ENCODE measurements around the gene SCG3.

Gene SCG3

DNA sequence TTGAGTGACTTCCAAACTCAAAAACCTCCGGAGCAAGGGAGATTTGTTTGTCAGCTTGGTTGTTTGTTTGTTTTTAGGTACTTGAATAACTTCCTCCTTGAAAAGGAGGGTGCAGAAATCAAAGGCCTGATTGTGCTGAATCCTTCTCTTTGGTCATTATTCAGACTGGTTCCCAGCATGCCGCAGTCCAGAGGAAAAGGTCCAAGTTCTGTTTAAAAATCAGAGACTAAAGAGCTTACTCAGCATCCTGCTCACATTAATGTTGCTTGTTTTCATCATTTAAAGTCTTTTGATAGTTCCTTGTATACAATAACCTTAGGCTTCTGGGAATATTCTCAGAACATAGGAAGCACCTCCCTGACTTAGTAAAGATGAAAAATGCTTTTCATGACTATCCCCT is 982 bp upstream of the SCG3 start:
- no peak for DNase-seq

DNA sequence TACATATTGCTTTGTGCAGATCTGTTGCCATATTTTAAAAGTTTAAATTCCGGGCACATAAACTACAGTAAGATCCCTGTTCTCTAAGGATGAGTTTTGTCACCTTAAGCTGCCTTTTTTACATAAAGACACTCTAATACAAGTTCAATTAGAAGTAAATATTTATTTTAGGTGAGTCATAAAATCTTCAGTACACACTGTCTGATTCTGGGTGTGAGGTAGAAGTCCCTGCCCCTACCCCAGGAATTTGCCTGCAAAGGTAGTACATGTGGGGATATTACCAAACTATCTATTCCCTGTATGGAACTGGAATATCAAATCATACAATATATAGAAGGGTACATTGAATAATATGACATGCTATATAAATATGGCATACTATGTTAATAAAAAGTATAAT is 6.3 kb downstream of the SCG3 start:
- no peak for DNase-seq

- no peak for DNase-seq
Observed at GRCh38 chr15:51688863-51689262, 7.6 kb downstream of the SCG3 start.

DNA sequence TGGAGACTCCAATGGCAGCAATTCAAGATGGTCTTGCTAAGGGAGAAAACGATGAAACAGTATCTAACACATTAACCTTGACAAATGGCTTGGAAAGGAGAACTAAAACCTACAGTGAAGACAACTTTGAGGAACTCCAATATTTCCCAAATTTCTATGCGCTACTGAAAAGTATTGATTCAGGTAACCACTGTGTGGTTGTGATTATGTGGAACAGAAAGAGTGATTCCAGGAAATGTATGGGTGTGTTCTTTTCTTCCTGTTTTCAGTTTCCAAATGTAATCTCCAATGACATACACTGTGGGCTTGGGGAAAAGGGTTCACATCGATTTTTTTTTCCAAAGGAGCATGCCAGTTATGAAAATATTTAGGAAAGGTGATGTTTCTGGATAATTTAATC is 10.9 kb downstream of the SCG3 start:
- no peak for DNase-seq

DNA sequence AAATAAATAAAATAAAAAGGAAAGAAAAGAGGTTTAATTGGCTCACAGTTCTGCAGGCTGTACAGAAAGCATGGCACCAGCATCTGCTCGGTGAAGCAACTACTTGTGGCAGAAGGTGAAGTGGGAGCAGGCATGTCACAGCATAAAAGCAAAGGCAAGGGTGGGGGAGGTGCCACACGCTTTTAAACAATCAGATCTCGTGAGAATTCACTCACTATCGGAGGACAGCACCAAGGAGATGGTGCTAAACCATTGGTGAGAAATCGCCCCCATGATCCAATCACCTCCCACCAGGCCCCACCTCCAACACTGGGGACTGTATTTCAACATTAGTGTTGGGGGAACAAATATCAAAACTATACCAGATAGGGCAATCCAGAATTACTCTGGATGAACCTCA is 15.3 kb downstream of the SCG3 start:
- DNase-seq = peak; percentile 72

DNA sequence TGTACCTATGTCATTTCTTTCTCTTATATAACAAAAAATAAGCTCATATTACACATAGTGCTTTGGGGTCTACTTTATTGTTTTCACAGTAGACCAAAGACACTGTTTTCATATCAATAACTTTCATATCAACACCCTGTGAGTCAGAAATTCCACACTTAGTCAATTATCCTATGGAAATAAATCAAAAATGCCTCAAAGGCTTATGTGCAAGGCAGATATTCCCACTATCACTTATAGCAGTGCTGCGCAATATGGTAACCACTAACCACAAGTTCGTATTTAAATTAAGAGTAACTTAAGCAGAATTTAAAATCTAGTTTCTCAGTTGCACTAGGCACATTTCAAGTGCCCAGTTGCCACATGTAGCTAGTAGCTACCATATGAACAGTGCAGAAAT is 15.9 kb downstream of the SCG3 start:
- DNase-seq = no peak

DNA sequence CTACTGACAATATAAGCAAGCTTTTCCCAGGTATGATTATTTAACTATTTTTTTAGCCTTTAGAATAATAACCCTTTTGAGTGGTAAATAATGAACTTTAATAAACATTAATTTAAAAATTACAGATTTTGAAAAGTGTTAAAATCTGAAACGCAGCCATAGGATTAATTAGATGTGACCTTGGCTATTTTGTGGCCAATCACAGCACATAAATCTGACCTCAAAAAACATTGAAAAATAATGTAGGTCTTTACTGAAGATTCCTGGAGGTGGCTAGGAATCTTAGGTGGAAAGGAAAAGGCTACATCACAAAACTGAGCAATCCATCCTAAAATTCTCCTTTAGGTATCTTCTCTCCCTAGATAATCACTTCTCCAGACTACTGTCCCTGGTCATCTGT is 18.1 kb downstream of the SCG3 start:
- no peak for DNase-seq

DNA sequence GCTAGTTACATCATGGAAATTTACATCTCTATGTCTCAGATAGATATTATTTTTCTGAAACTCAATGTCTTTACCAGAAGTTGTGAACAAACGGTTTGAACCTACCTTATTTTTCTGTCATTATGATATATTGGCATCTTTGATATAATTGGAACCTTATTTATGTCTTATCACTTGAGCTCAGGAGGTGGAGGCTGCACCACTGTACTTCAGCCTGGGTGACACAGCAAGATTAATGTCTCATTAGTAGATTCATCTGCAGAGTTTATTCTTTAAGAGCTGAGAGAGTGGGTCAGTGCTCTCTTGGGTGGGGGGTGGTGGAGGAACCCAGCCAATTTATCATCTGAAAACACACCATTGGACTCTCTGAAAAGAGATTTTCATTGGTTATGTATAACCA is 21.4 kb downstream of the SCG3 start:
- no peak for DNase-seq

DNA sequence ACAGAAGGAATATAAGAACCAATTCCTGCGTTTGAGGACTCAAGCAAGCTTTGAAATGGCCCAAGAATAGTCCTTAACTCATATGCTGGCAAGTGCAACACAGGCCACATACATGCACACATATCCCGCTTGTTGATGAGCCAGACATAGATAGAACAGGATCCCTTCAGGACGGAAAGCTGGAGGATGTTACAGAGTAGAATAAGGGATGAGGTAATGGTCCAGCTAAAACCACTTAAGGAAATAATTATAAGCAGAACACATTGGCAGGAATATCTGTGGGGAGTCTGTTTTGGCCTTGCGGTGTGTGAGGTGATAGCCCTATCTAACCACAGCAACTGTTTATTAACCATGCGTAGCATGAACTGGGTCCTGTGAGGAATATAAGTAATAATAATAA is 25.0 kb downstream of the SCG3 start:
- DNase-seq = no peak

GRCh38 chr15:51706926-51707608 is 25.8 kb downstream of the SCG3 start:
- DNase-seq = no peak

DNA sequence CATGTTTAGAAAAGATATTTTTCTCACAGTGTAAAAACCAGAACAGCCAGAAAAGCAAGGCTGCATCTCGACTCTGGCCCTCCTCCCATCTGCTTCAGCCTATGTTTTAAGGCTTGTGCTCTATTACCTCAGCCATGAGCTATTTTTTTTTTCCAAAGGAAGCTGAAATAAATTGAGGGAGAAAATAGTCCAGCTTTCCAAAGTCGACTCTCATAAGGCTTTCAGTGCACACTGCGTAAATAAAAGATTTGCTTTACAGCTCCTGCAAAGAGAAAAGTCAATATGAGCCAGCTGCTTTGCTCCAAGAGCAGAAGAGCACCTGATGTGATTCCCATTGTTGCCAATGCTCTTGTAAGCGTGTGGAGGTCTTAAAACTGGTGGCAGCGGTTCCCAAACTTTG is 26.7 kb downstream of the SCG3 start:
- DNase-seq = peak; percentile 29

- no peak for DNase-seq
Observed at GRCh38 chr15:51709031-51709430, 27.7 kb downstream of the SCG3 start.

- no peak for DNase-seq
Observed at GRCh38 chr15:51714162-51714561, 32.9 kb downstream of the SCG3 start.

DNA sequence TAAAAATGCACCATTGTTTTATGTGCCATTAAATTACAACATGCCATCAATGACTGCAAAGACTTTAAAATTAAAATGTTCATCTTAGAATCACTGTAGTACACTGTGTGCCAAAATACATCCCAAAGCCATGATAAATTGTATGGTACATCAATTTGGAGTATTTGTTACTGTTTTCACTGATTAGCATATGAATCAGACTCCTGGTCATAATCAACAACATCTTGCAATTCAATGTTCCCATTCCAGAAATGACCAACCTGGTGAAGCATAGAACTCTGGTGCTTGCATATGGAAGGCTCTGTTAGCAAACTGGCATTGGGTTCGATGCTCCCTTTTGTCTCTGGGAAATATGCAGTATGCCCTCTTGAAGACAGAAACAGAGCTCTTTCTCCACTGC is 33.6 kb downstream of the SCG3 start:
- DNase-seq = no peak

GRCh38 chr15:51718219-51718618 is 36.9 kb downstream of the SCG3 start:
- no peak for DNase-seq

- DNase-seq = no peak
Observed at GRCh38 chr15:51718746-51719145, 37.4 kb downstream of the SCG3 start.

GRCh38 chr15:51720201-51720995 is 39.1 kb downstream of the SCG3 start:
- DNase-seq = no peak

- no peak for DNase-seq
Observed at GRCh38 chr15:51721199-51721960, 40.1 kb downstream of the SCG3 start.

DNA sequence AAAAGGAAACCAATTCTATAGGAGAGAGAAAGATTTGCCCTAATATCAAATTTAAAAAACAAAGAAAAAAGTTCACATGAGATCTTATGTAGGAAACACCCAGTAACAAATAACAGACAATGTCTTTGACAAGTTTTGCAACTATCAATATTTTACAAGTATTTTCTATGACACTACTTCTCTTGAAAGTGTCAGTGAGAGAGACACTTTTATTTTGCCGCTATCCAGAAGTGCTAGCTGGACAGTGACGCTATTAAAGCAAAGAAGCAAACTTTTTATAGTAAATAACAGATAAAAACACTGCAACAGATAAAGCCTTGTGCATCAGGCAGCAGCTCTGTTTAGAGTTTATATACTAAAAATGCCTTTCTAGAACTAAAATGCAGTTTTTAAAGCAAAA is 42.9 kb downstream of the SCG3 start:
- no peak for DNase-seq

DNA sequence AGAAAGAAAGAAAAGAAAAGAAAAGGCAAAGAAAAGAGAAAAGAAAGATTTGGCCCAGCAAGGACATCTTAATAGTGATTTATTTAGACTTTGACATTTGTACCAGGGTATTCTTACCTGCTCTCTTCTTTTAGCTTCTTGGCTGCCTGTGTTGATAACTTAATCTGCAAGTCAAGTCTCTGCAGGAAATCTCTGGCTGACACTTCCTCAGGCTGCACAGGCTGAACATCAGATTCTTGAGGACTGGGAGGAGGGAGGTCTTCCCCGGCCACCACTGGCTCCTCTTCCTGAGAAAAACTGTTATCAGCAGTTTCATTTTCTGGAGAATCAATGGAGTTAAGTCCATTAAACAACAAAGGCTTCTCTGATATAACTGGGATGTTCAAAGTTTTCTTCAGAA is 43.4 kb downstream of the SCG3 start:
- DNase-seq = no peak

- DNase-seq = peak; percentile 47
Observed at GRCh38 chr15:51726302-51727073, 45.2 kb downstream of the SCG3 start.

DNA sequence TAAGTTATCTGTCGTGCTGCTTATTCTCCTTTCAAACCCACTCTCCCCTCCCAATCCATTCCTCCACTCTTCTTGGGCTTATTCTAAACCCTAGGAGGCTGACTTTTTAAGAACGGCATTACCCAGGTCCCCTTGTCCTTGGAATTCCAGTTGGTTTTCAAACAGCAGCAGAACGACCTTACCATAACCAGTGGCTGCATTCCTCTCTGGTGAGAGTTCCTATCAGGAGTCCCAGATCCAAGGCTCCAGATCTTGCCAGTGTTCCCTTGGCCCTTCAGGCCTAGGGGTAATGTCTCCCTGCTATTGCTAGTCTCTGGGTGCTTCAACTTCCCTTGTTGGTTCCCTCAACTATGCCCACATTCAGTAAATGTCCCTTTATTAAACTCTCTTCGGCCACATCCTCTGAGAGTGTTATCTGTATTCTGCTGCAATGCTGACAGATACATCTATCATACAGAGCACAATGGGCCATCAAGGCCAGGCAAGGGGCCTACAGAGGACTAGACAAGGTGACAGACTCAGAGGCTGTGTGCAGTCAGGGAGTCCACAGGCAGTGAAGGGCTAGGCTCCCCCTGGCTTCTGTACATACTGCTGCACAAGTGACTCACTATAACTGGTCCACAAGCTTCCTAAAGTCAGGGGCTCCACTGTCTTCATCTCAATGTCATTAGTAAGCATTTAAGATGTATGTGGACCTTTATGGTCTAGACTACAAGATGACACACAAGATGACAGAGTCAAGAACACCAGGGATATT is 46.0 kb downstream of the SCG3 start:
- no peak for DNase-seq

All from NCI-H2171 (cell line).